Measurements from ENCODE around the gene ARHGAP10. TPM values are rescaled to one million over a fixed set of nuclear protein-coding genes. Genes with fewer than 3 reads are reported as not detected.

ARHGAP10 gene
- total RNA-seq, 1 experiment from 2014 or later, result 11.7 TPM

- TF ChIP-seq TCF7L2 (IDR thresholded peaks at IDR 0.05; ENCODE audit: low read depth, low read length), result no peak
- TF ChIP-seq REST (IDR thresholded peaks at IDR 0.05; ENCODE audit: insufficient read depth in 1 of 2, low read depth in 2 of 2, low read length in 1 of 2), result no peak
- no peak for TF ChIP-seq CTCF (IDR thresholded peaks at IDR 0.05)
- TF ChIP-seq POLR2AphosphoS5 (IDR thresholded peaks at IDR 0.05; ENCODE audit: low read depth, low read length), result no peak
- TF ChIP-seq SIN3A (IDR thresholded peaks at IDR 0.05; ENCODE audit: borderline replicate concordance, insufficient read depth, low read depth, low read length), result no peak
- Histone ChIP-seq H3K9me3 (ENCODE audit: control insufficient read depth, insufficient read depth, low read depth, low read length) (no peaks in the 10 kb centered on the region), H3K4me3 (ENCODE audit: low read depth in 2 of 2, low read length in 2 of 2) (no peak overlapping the region), H3K36me3 (ENCODE audit: control insufficient read depth, insufficient read depth, low read length) (no peaks in the 10 kb centered on the region), H3K27me3 (ENCODE audit: control insufficient read depth, insufficient read depth, low read length) (no peaks in the 10 kb centered on the region), H3K4me1 (ENCODE audit: control insufficient read depth, insufficient read depth, low read length) (peaks cover 25% of the 10 kb centered on the region), H3K27ac (ENCODE audit: low read length) (no peak overlapping the region)
- intact Hi-C loops (cut with micrococcal nuclease; ENCODE audit: unreplicated experiment), result no loop called here
- DNase-seq (ENCODE audit: low read depth, low spot score) (no peak), ATAC-seq (no peak)
- ChIA-PET POLR2A (no interaction called here), CTCF (no interaction called here)
- no TSS peak for BruUV-seq (replicated peaks)
- in situ Hi-C loops (cut with HindIII; ENCODE audit: low pct_unique_long_range_greater_than_20kb, low sequenced_read_pairs), result no loop called here
These were observed 5.7 kb downstream of the ARHGAP10 start for GRCh38 chr4:147737623-147738022.

DNA sequence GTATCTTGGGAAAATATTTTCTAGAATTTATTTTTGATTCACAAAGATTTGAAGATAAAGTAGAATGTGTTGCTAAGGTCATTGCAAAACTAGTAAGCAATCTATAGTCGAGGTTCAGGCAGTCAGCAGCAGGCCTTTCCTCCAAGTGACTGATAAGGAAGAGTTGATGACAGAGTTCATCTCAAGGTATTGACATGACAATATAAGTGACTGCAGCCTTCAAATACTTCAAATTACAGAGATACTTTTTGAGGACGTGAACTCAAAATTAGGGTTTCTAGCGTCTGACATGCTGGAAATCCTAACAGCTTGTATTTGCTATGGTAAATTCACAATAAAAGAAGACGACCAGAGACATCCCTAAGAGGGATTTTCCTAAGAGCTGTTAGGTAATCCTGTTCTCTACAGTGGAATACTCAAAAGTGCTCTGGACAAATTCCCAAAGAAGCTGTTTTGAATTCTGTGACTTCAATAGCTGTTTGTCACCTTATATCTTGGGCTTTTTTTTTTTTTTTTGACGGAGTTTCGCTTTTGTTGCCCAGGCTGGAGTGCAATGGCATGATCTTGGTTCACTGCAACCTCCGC lies 7.4 kb downstream of the ARHGAP10 start:
- no peak overlapping the region for H3K27ac ChIP-seq (ENCODE audit: low read length)
- BruUV-seq (replicated peaks), result no TSS peak
- intact Hi-C loops (cut with micrococcal nuclease; ENCODE audit: unreplicated experiment) (no loop called here), in situ Hi-C loops (cut with HindIII; ENCODE audit: low pct_unique_long_range_greater_than_20kb, low sequenced_read_pairs) (no loop called here)
- no peak overlapping the region for H3K4me3 ChIP-seq (ENCODE audit: low read depth in 2 of 2, low read length in 2 of 2)
- no peaks in the 10 kb centered on the region for H3K27me3 ChIP-seq (ENCODE audit: control insufficient read depth, insufficient read depth, low read length)
- H3K4me1 ChIP-seq (ENCODE audit: control insufficient read depth, insufficient read depth, low read length), result peaks cover 24% of the 10 kb centered on the region
- ChIA-PET POLR2A (interaction anchor here (0.6 kb wide), 2 partner anchors 60 to 115 kb away, joined by 3 to 4 read pairs; no protein-coding TSS in a partner anchor), CTCF (interaction anchor here (0.6 kb wide), 1 partner anchor 18 kb away, joined by 3 read pairs; no protein-coding TSS in a partner anchor)
- no peaks in the 10 kb centered on the region for H3K36me3 ChIP-seq (ENCODE audit: control insufficient read depth, insufficient read depth, low read length)
- ATAC-seq (no peak), DNase-seq (ENCODE audit: low read depth, low spot score) (no peak)
- no peak for TF ChIP-seq SIN3A (IDR thresholded peaks at IDR 0.05; ENCODE audit: borderline replicate concordance, insufficient read depth, low read depth, low read length)
- TF ChIP-seq REST (IDR thresholded peaks at IDR 0.05; ENCODE audit: insufficient read depth in 1 of 2, low read depth in 2 of 2, low read length in 1 of 2), result no peak
- TF ChIP-seq POLR2AphosphoS5 (IDR thresholded peaks at IDR 0.05; ENCODE audit: low read depth, low read length), result no peak
- TF ChIP-seq CTCF (IDR thresholded peaks at IDR 0.05), result no peak
- no peaks in the 10 kb centered on the region for H3K9me3 ChIP-seq (ENCODE audit: control insufficient read depth, insufficient read depth, low read depth, low read length)

All from Panc1 (cell line).